ENCODE measurements around the gene SMIM7.

Gene SMIM7

GRCh38 chr19:16620018-16620417, 39.9 kb downstream of the SMIM7 start:
- no peak for DNase-seq

DNA sequence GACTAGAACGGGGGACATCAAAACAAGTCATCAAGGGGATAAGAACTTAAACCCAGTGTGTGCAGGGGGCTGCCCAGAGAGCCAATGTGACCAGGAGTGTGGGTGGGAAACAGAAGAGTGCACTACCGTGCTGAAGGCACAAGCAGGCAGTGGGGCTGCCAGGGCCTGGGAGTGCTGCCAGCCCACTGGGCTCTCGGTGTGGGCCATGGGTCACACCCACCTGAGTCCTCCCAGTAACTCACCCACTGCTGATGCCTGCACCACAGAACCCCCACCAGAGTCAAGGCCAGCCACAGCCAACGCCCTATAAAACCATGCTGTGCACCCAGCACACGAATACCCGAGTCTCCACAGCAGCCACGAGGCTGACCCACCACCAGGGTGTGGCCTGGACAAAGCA, 40.5 kb downstream of the SMIM7 start:
- DNase-seq, result no peak

- no peak for DNase-seq
Measured at GRCh38 chr19:16618248-16618647, 41.7 kb downstream of the SMIM7 start.

- no peak for DNase-seq
Measured at GRCh38 chr19:16615808-16616207, 44.1 kb downstream of the SMIM7 start.

DNA sequence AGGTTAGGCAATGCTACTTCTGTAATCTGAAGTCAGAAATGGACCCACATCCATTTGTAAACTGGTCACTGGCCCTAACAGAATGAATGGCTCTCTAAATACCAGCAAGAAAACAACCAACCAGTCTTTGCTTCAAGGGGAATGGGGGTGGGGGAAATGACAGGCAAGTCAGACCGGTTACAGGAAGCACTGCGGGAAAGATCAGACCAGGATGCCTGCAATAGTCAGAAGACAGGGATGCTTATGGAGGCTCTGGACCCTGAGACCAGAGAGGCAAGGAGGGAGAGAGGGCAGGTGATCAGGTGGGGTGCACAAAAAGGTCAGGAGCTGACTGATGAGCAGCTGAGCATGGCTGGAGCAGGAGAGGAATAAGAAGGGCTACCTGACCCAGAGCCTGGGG, 45.0 kb downstream of the SMIM7 start:
- DNase-seq, result no peak

- no peak for DNase-seq
Measured at GRCh38 chr19:16613841-16614240, 46.1 kb downstream of the SMIM7 start.

GRCh38 chr19:16612636-16613035, 47.3 kb downstream of the SMIM7 start:
- DNase-seq, result no peak

DNA sequence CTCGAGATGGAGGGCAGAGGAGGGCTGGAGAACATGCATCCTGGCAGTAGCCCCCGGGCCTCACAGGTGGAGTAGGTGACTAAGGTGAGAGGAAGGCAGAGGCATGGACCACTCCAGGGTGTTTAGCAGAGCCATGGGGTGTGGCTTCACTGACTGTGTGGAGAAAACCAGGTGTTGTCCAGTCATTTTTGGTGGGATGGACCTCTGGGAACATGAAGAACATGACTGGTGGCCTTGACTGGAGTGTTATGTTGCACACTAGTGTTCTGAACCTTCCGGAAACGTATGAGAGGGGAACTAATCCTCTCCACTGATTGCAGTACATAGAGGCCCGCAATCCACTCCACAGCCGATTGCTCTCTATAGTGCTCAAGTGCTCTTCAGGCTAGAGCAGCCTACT, 48.8 kb downstream of the SMIM7 start:
- peak; percentile 12 for DNase-seq

- no peak for DNase-seq
Measured at GRCh38 chr19:16609511-16610200, 50.3 kb downstream of the SMIM7 start.

GRCh38 chr19:16608290-16608739, 51.6 kb downstream of the SMIM7 start:
- no peak for DNase-seq

DNA sequence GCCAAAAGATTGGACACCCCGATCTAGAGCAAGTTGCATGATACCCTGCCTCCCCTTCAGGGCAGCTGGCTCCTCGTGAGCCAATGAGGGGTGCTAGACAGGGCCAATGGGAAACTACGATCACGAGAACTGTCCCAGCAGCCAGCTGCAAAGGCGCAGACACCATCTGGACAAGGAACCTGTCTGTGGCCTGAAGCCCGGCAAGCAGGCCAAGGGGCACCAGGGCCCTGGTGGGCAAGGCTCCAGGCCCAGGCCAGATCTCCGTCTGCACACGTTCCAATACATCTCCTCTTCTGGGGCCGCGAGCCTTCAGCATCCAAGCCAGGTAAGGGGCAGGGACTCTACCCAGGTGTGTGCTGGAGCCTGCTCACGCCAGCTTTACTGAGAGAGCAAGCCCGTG, 52.1 kb downstream of the SMIM7 start:
- no peak for DNase-seq

GRCh38 chr19:16605553-16605994, 54.4 kb downstream of the SMIM7 start:
- no peak for DNase-seq

DNA sequence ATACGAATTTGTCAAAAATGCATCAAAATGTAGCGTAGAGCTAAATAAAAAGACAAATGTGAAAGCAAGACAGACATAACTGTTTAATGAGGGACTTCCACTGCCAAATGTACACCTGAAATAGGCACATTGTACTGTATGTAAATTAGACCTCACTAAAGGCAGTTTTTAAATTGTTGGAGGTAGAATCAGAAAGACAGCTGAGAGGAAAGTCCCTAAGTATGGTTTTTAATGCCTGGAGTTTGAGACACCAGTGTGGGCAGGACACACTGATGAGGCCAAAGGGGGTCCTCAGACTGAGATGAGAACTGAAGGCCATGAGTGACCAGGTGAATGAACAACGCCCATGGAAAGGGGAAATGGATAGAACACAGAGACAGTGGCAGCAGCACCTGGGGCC, 54.8 kb downstream of the SMIM7 start:
- no peak for DNase-seq

DNA sequence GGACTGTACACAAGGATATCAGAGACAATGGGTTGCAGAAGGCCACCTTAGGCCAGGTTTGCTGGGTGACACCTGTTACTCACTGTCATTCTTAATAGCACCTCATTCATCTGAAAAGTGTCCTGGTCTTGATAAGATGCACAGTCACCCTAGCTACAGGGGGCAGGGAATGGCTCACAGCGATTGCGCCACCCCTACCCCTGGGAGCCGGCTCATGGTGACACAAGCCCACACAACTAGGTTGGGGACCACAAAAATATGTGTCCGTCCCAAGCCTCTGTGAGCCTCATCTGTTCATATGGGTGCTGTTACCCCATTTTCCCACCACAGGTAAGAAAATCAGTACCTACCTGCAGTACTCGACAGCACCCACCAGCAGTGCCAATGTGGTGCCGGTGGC, 55.3 kb downstream of the SMIM7 start:
- DNase-seq, result no peak

- DNase-seq, result no peak
Measured at GRCh38 chr19:16603090-16603489, 56.9 kb downstream of the SMIM7 start.

- DNase-seq, result no peak
Measured at GRCh38 chr19:16601378-16602052, 58.4 kb downstream of the SMIM7 start.

DNA sequence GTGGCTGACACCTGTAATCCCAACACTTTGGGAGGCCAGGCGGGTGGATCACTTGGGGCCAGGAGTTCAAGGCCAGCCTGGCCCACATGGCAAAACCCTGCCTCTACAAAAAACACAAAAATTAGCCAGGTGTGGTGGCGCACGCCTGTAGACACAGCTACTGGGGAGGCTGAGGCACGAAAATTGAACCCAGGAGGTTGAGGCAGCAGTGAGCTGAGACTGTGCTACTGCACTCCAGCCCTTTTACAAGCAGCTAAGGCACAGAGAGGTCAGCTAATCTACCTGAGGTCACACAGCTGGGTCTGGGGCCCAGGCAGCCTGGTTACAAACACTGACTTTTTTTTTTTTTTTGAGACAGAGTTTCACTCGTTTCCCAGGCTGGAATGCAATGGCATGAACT, 59.1 kb downstream of the SMIM7 start:
- DNase-seq, result no peak

DNA sequence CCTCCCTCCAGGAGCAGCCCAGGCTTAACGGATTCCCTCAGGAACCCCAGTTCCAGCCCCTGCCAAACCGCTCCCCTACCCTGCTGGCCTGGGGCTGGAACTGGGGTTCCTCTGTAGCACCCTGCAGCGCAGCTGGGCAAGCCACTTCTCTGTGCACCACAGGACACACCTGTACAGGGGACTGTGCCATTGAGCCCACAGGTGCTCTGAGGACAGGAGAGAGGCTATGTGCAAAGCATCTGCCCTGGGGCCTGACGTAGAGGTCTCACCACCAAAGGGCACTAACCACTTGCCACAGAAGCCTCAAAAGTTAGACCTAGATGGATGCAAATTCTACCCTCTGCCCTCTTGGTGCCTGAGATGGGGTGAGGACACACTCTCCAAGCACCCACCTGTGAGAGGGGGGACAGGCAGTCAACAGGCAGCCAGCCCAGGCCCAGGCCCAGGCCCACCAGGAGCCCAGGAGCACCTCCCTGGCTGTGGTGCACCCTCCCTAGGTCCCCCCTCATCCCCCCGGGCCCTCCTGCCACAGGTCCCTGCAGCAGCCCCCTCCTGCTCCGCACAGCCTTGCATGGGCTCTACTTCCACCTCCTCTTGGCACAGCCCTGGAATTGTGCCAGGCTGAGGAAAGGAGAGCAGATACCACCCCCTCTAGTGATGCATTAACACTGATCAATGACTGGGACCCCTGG, 60.1 kb downstream of the SMIM7 start:
- no peak for DNase-seq

DNA sequence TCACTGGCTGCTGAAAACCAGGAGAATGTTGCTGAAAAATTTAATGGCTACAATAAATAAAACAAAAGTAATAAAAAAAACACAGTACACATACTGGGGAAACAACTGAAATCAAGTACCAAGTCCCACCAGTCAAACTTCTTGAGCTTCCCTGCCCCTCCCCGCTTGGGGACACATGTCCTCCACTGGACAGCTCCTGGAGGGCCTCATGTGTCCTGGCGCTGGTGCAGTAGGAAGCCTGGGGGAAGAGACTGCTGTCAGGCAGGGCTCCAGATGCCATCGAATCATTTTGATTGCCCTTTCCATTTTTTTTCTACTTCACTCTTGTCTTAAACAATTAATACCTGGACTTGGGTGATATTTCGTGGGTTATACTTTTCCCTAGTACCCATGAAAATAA, 61.1 kb downstream of the SMIM7 start:
- no peak for DNase-seq

DNA sequence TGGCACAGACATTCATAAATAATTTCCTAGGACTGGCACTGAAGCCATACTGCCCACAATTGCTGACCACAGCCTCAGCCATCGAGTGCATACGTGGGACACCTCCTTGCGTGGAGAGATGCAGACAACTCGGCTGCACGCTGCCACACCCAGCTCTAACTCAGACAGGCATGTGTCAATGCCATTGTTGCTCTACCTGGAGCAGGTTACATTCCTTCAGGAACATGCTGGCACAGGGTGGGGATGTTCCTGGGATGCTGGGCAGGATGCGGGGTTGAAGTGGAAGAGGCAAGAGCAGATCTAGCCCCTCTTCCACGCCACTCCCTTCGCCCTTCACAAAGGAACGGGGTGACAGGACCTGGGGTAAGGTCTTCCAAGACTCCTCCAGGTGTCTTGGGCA, 63.5 kb downstream of the SMIM7 start:
- no peak for DNase-seq
